Epithelial cell of proximal tubule (primary cell): ENCODE data around the gene ZDHHC18. TPM values are rescaled to one million over a fixed set of nuclear protein-coding genes. Genes with fewer than 3 reads are reported as not detected.

Experiments used
- DNase-seq: peaks from one replicate; pipeline ENCODE4 v3.0.0-alpha.2; 2011; ENCODE audit warnings: low read depth
- H3K4me3 ChIP-seq: 2 replicates; pipeline ENCODE4 v1.5.1; 2011; ENCODE audit warnings: low read depth, mild to moderate bottlenecking, low read length
- CTCF ChIP-seq: conservative IDR thresholded peaks from 2 replicates; pipeline ENCODE4 v1.5.1; 2012; ENCODE audit warnings: low read depth, mild to moderate bottlenecking, low read length
- total RNA-seq: library from RNA; depleted of rRNA; stranded (reverse); fragments of >200 nt; gene quantifications from 2 replicates; pipeline ENCODE4 v1.2.3, GENCODE V29; 2015

ZDHHC18 gene
- total RNA-seq, 1 donor from 2014 or later, result 53.3 TPM

GRCh38 chr1:26890467-26890796, 63.9 kb downstream of the ZDHHC18 start:
- no peak for TF ChIP-seq CTCF
- no peak for DNase-seq
- H3K4me3 ChIP-seq, result peak overlapping the region; percentile 71

DNA sequence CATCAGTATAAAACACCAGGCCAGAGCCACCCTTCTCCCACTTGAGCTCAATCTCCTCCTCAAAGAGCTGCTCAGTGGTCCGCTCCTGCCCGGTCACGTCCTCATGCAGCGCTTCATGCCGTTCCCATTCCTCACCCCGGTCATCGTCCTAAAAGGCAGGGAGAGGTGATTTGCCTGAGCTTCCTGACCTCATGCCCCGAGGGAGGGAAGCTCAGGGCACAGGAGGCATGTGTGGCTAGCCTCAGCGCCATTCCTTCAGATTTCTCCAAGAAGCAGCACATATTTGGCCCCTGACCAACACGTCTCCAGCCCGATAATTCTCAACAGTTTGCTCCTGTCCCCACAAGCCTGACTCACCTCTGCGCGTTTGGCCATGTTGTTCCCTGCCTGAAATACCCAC, 67.8 kb downstream of the ZDHHC18 start:
- no peak for TF ChIP-seq CTCF
- H3K4me3 ChIP-seq, result no peak overlapping the region
- DNase-seq, result no peak

- TF ChIP-seq CTCF, result no peak
- no peak overlapping the region for H3K4me3 ChIP-seq
- DNase-seq, result no peak
Observed at GRCh38 chr1:26897351-26897750, 70.9 kb downstream of the ZDHHC18 start.

GRCh38 chr1:26900001-26900814, 73.7 kb downstream of the ZDHHC18 start, which contains the start of gene GPATCH3:
Gene GPATCH3, minus strand, starts transcription at chr1:26900467. Its CDS starts 25 bp downstream, at chr1:26900442.
- DNase-seq, result peak; percentile 75
- peak within 1 kb of the TSS; percentile 69 for H3K4me3 ChIP-seq
- no peak for TF ChIP-seq CTCF

DNA sequence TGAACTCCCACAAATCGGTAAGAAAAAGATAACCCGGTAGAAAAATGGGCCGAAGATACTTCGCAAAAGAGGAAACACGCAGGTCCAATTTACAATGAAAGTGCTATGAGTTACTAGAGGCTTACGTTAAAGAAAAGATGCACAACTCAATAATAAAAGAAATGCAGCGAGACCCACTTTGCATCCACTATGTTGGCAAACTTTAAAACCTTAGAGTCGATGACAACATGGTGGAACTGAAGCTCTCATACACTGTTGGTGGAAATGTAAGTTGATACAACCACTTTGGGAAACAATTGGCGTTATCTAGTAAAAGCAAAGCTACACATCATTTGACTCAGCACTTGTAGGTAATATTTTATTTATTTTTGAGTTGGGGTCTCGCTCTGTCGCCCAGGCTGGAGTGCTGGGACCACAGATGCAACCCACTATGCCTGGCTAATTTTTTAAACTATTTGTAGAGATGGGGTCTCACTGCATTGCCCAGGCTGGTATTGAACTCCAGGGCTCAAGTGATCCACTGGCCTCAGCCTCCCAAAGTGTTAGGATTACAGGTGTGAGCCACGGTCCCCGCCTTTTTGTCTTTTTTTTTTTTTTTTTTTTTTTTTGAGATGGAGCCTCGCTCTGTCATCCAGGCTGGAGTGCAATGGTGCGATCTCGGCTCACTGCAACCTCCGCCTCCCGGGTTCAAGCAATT, 74.5 kb downstream of the ZDHHC18 start:
- no peak for DNase-seq
- H3K4me3 ChIP-seq, result peak overlapping the region; percentile 69

More for the DNA sequence above, 74.5 kb downstream of the ZDHHC18 start:
- no peak for TF ChIP-seq CTCF

Other genes with a start within 250 kb of the ZDHHC18 start
- 25.2 and 27.1 TPM in 2 replicates for gene ARID1A, start 130.7 kb upstream of the ZDHHC18 start, total RNA-seq
- 10.7 and 12.6 TPM in 2 replicates for gene PIGV, start 38.7 kb upstream of the ZDHHC18 start, total RNA-seq
- gene SFN, start 36.5 kb downstream of the ZDHHC18 start, total RNA-seq, result 213 and 239 TPM in 2 replicates
- 10.9 and 14.6 TPM in 2 replicates for gene GPN2, start 63.6 kb downstream of the ZDHHC18 start, total RNA-seq
- gene GPATCH3, start 73.8 kb downstream of the ZDHHC18 start, total RNA-seq, result 6.7 and 10.2 TPM in 2 replicates
- not detected in 2 replicates for gene NR0B2, start 87.3 kb downstream of the ZDHHC18 start, total RNA-seq
- gene NUDC, start 95.1 kb downstream of the ZDHHC18 start, total RNA-seq, result 139 and 142 TPM in 2 replicates
- gene KDF1, start 133.8 kb downstream of the ZDHHC18 start, total RNA-seq, result 8.3 and 10.0 TPM in 2 replicates
- 89.9 and 159 TPM in 2 replicates for gene TRNP1, start 167.0 kb downstream of the ZDHHC18 start, total RNA-seq
- 3.9 and 14.5 TPM in 2 replicates for gene TENT5B, start 186.2 kb downstream of the ZDHHC18 start, total RNA-seq